HEK293 (cell line): ENCODE results near the gene S100A12.

Experiments used
- CTCF ChIA-PET: fragments of 350-600 bp; formaldehyde crosslinking; extraction: SDS; loops from one replicate; lab custom pipeline; 2021; ENCODE audit warnings: antibody characterized with exemption; lab: Yijun Ruan, JAX
- POLR2A ChIA-PET: fragments of 300-600 bp; formaldehyde crosslinking; extraction: SDS; loops from one replicate; lab custom pipeline; 2020; ENCODE audit warnings: antibody characterized with exemption, inconsistent platforms; lab: Yijun Ruan, JAX
- H3K27ac ChIP-seq: fragments of 200-500 bp; sonication (Bioruptor generic); 2 replicates; pipeline ENCODE4 v1.5.1; 2014; ENCODE audit warnings: low read depth, low read length, control low read depth, inconsistent platforms; ENCODE audit errors: extremely low read depth
- H3K36me3 ChIP-seq, 2 experiments: fragments of 200-500 bp in 1 of 2; sonication (Bioruptor generic) in 1 of 2; 1 replicate in 1 of 2; 2 replicates in 1 of 2; pipeline ENCODE4 v1.5.1; 2014 to 2017; ENCODE audit warnings: inconsistent platforms in 2 of 2, low read length in 2 of 2; ENCODE audit not compliant: control insufficient read depth in 2 of 2, insufficient read depth in 1 of 2
- H3K4me1 ChIP-seq: fragments of 200-500 bp; sonication (Bioruptor generic); 2 replicates; pipeline ENCODE4 v1.5.1; 2014; ENCODE audit warnings: mild to moderate bottlenecking, low read length, inconsistent platforms; ENCODE audit not compliant: control insufficient read depth, insufficient read depth
- H3K4me3 ChIP-seq: 2 replicates; pipeline ENCODE4 v1.5.1; 2011; ENCODE audit warnings: low read depth, mild to moderate bottlenecking, control low read depth, low read length, moderate library complexity
- H3K9me3 ChIP-seq: fragments of 200-500 bp; sonication (Bioruptor generic); 2 replicates; pipeline ENCODE4 v1.5.1; 2014; ENCODE audit warnings: low read depth, low read length, inconsistent platforms; ENCODE audit not compliant: control insufficient read depth, insufficient read depth
- ATF2 ChIP-seq: fragments of 450-650 bp; formaldehyde crosslinking; IDR thresholded peaks from 2 replicates; pipeline ENCODE4 v1.5.1; 2016; ENCODE audit warnings: missing biosample characterization, missing genetic modification characterization, low read depth
- GLI4 ChIP-seq: fragments of 450-650 bp; formaldehyde crosslinking; IDR thresholded peaks from 2 replicates; pipeline ENCODE4 v1.5.1; 2016; ENCODE audit warnings: missing biosample characterization, missing genetic modification characterization
- GLIS2 ChIP-seq: fragments of 450-650 bp; formaldehyde crosslinking; IDR thresholded peaks from 2 replicates; pipeline ENCODE4 v1.5.1; 2016; ENCODE audit warnings: missing biosample characterization, missing genetic modification characterization
- KLF10 ChIP-seq: fragments of 450-650 bp; IDR thresholded peaks from 2 replicates; pipeline ENCODE4 v1.5.1; 2018; ENCODE audit warnings: missing biosample characterization, mild to moderate bottlenecking, missing genetic modification characterization
- ZBTB20 ChIP-seq: fragments of 450-650 bp; formaldehyde crosslinking; IDR thresholded peaks from 2 replicates; pipeline ENCODE4 v1.5.1; 2016; ENCODE audit warnings: missing biosample characterization, missing genetic modification characterization
- ZNF114 ChIP-seq: fragments of 450-650 bp; formaldehyde crosslinking; IDR thresholded peaks from 2 replicates; pipeline ENCODE4 v1.5.0; 2017; ENCODE audit warnings: missing biosample characterization, missing genetic modification characterization
- ZNF146 ChIP-seq: fragments of 450-650 bp; formaldehyde crosslinking; IDR thresholded peaks from 2 replicates; pipeline ENCODE4 v1.5.1; 2016; ENCODE audit warnings: missing biosample characterization, missing genetic modification characterization
- ZNF169 ChIP-seq: fragments of 450-650 bp; formaldehyde crosslinking; IDR thresholded peaks from 2 replicates; pipeline ENCODE4 v1.5.1; 2016; ENCODE audit warnings: missing biosample characterization, missing genetic modification characterization
- ZNF174 ChIP-seq: fragments of 450-650 bp; formaldehyde crosslinking; IDR thresholded peaks from 2 replicates; pipeline ENCODE4 v1.5.0; 2017; ENCODE audit warnings: missing biosample characterization, mild to moderate bottlenecking, missing genetic modification characterization
- ZNF211 ChIP-seq: fragments of 450-650 bp; formaldehyde crosslinking; IDR thresholded peaks from 2 replicates; pipeline ENCODE4 v1.5.1; 2016; ENCODE audit warnings: low read depth, missing biosample characterization, missing genetic modification characterization
- ZNF248 ChIP-seq: fragments of 450-650 bp; formaldehyde crosslinking; IDR thresholded peaks from 2 replicates; pipeline ENCODE4 v1.5.1; 2017; ENCODE audit warnings: missing biosample characterization, missing genetic modification characterization
- ZNF266 ChIP-seq: fragments of 450-650 bp; formaldehyde crosslinking; IDR thresholded peaks from 2 replicates; pipeline ENCODE4 v1.5.1; 2016; ENCODE audit warnings: missing biosample characterization, missing genetic modification characterization, low read depth
- ZNF335 ChIP-seq: fragments of 450-650 bp; formaldehyde crosslinking; conservative IDR thresholded peaks from 2 replicates; pipeline ENCODE4 v1.5.1; 2016; ENCODE audit warnings: missing biosample characterization, missing genetic modification characterization
- ZNF521 ChIP-seq: fragments of 450-650 bp; formaldehyde crosslinking; IDR thresholded peaks from 2 replicates; pipeline ENCODE4 v1.5.1; 2017; ENCODE audit warnings: missing biosample characterization, mild to moderate bottlenecking, missing genetic modification characterization
- ZNF544 ChIP-seq: fragments of 450-650 bp; formaldehyde crosslinking; IDR thresholded peaks from 2 replicates; pipeline ENCODE4 v1.5.0; 2017; ENCODE audit warnings: missing biosample characterization, missing genetic modification characterization
- ZNF596 ChIP-seq: fragments of 450-650 bp; IDR thresholded peaks from 2 replicates; pipeline ENCODE4 v1.5.0; 2018; ENCODE audit warnings: missing biosample characterization, mild to moderate bottlenecking, missing genetic modification characterization, moderate library complexity
- ZNF600 ChIP-seq: fragments of 450-650 bp; formaldehyde crosslinking; IDR thresholded peaks from 2 replicates; pipeline ENCODE4 v1.5.1; 2016; ENCODE audit warnings: missing biosample characterization, missing genetic modification characterization
- ZNF645 ChIP-seq: fragments of 450-650 bp; formaldehyde crosslinking; IDR thresholded peaks from 2 replicates; pipeline ENCODE4; 2016; ENCODE audit warnings: missing biosample characterization, missing genetic modification characterization
- ZNF654 ChIP-seq: fragments of 450-650 bp; formaldehyde crosslinking; IDR thresholded peaks from 2 replicates; pipeline ENCODE4 v1.5.1; 2016; ENCODE audit warnings: low read depth, missing biosample characterization, missing genetic modification characterization
- ZNF670 ChIP-seq: fragments of 450-650 bp; formaldehyde crosslinking; IDR thresholded peaks from 2 replicates; pipeline ENCODE4 v1.5.1; 2016; ENCODE audit warnings: missing biosample characterization, missing genetic modification characterization, low read depth
- ZNF777 ChIP-seq: fragments of 450-650 bp; formaldehyde crosslinking; IDR thresholded peaks from 2 replicates; pipeline ENCODE4 v1.5.1; 2017; ENCODE audit warnings: missing biosample characterization, missing genetic modification characterization, borderline replicate concordance
- ZNF837 ChIP-seq: fragments of 450-650 bp; formaldehyde crosslinking; IDR thresholded peaks from 2 replicates; pipeline ENCODE4 v1.5.1; 2016; ENCODE audit warnings: missing biosample characterization, missing genetic modification characterization

S100A12 gene

GRCh38 chr1:153357076-153357852, 18.2 kb downstream of the S100A12 start:
- POLR2A ChIA-PET, result no interaction called here
- Histone ChIP-seq H3K4me1 (no peaks in the 10 kb centered on the region), H3K9me3 (no peaks in the 10 kb centered on the region)
- no peak for TF ChIP-seq ZBTB20 (tag by site-specific recombination)
- no peak for TF ChIP-seq ZNF837 (tag by site-specific recombination)
- TF ChIP-seq ZNF521 (tag by site-specific recombination), result no peak
- TF ChIP-seq ZNF114 (tag by site-specific recombination), result no peak
- TF ChIP-seq ZNF266 (tag by site-specific recombination), result no peak
- TF ChIP-seq ZNF670 (tag by site-specific recombination), result no peak
- no peak for TF ChIP-seq ZNF335 (tag by site-specific recombination)
- no peak for TF ChIP-seq ZNF169
- no peak for TF ChIP-seq ZNF544 (tag by site-specific recombination)
- no peak for TF ChIP-seq ZNF654 (tag by site-specific recombination)
- TF ChIP-seq GLI4 (tag by site-specific recombination), result no peak
- TF ChIP-seq ZNF777 (tag by site-specific recombination), result no peak
- TF ChIP-seq ZNF211 (tag by site-specific recombination), result no peak
- no peak for TF ChIP-seq ZNF146 (tag by site-specific recombination)
- no peak for TF ChIP-seq ZNF174
- no peak for TF ChIP-seq ZNF596 (tag by site-specific recombination)
- TF ChIP-seq ZNF645 (tag by site-specific recombination), result no peak
- TF ChIP-seq GLIS2 (tag by site-specific recombination), result no peak
- no peak for TF ChIP-seq ZNF248 (tag by site-specific recombination)
- TF ChIP-seq ATF2 (tag by site-specific recombination), result no peak
- TF ChIP-seq, all 188 proteins: peak for 0
- no peak overlapping the region for H3K27ac ChIP-seq
- no peaks in the 10 kb centered on the region for H3K36me3 ChIP-seq
- CTCF ChIA-PET, result interaction anchor here (0.7 to 11.6 kb wide), 4 partner anchors 108 to 612 kb away, joined by 3 to 259 read pairs (median 3); no protein-coding TSS in a partner anchor
- no peak overlapping the region for H3K4me3 ChIP-seq

- Histone ChIP-seq H3K36me3 (no peaks in the 10 kb centered on the region), H3K9me3 (no peaks in the 10 kb centered on the region), H3K4me3 (no peak overlapping the region), H3K4me1 (no peaks in the 10 kb centered on the region)
- POLR2A ChIA-PET, result no interaction called here
- CTCF ChIA-PET, result interaction anchor here (0.7 to 11.6 kb wide), 7 partner anchors 43 to 612 kb away, joined by 3 to 259 read pairs (median 4); no protein-coding TSS in a partner anchor
- no peak for TF ChIP-seq ZNF600 (tag by site-specific recombination)
- no peak for TF ChIP-seq KLF10
- TF ChIP-seq, all 188 proteins: peak for 0
- H3K27ac ChIP-seq, result no peak overlapping the region
Observed at GRCh38 chr1:153356392-153357075, 18.9 kb downstream of the S100A12 start.
